ENCODE results near the gene EPHB3. TPM values are rescaled to one million over a fixed set of nuclear protein-coding genes. Genes with fewer than 3 reads are reported as not detected.

EPHB3 gene
- total RNA-seq, 1 experiment from 2014 or later, result 1.4 TPM

- DNase-seq (ENCODE audit: low spot score), result no peak
Measured at GRCh38 chr3:184579513-184579912, 17.9 kb downstream of the EPHB3 start.

GRCh38 chr3:184580376-184580775 lies 18.8 kb downstream of the EPHB3 start:
- DNase-seq (ENCODE audit: low spot score), result no peak

GRCh38 chr3:184581331-184581855 lies 19.8 kb downstream of the EPHB3 start:
- DNase-seq (ENCODE audit: low spot score), result no peak

GRCh38 chr3:184582646-184583577 lies 21.3 kb downstream of the EPHB3 start:
- no peak for DNase-seq (ENCODE audit: low spot score)

- DNase-seq (ENCODE audit: low spot score), result no peak
Measured at GRCh38 chr3:184583578-184584451, 22.2 kb downstream of the EPHB3 start.

GRCh38 chr3:184584464-184584891 lies 22.9 kb downstream of the EPHB3 start:
- DNase-seq (ENCODE audit: low spot score), result no peak

GRCh38 chr3:184585545-184585944 lies 24.0 kb downstream of the EPHB3 start:
- DNase-seq (ENCODE audit: low spot score), result no peak

- no peak for DNase-seq (ENCODE audit: low spot score)
Measured at GRCh38 chr3:184586851-184587250, 25.3 kb downstream of the EPHB3 start.

- DNase-seq (ENCODE audit: low spot score), result no peak
Measured at GRCh38 chr3:184588776-184589175, 27.2 kb downstream of the EPHB3 start.

- DNase-seq (ENCODE audit: low spot score), result no peak
Measured at GRCh38 chr3:184590795-184591194, 29.2 kb downstream of the EPHB3 start.

- no peak for DNase-seq (ENCODE audit: low spot score)
Measured at GRCh38 chr3:184591789-184592188, 30.2 kb downstream of the EPHB3 start.

GRCh38 chr3:184592371-184593219 lies 31.0 kb downstream of the EPHB3 start:
- no peak for DNase-seq (ENCODE audit: low spot score)

- DNase-seq (ENCODE audit: low spot score), result no peak
Measured at GRCh38 chr3:184593220-184593927, 31.8 kb downstream of the EPHB3 start.

GRCh38 chr3:184593928-184594303 lies 32.3 kb downstream of the EPHB3 start:
- no peak for DNase-seq (ENCODE audit: low spot score)

GRCh38 chr3:184594371-184595001 lies 32.9 kb downstream of the EPHB3 start:
- no peak for DNase-seq (ENCODE audit: low spot score)

GRCh38 chr3:184595726-184596125 lies 34.1 kb downstream of the EPHB3 start:
- no peak for DNase-seq (ENCODE audit: low spot score)

- DNase-seq (ENCODE audit: low spot score), result no peak
Measured at GRCh38 chr3:184596233-184596632, 34.6 kb downstream of the EPHB3 start.

- DNase-seq (ENCODE audit: low spot score), result no peak
Measured at GRCh38 chr3:184596886-184597575, 35.4 kb downstream of the EPHB3 start.

- no peak for DNase-seq (ENCODE audit: low spot score)
Measured at GRCh38 chr3:184597829-184598573, 36.4 kb downstream of the EPHB3 start.
